AG04449 (cell line): ENCODE results near the gene EPAS1.

Experiments
- CTCF ChIA-PET: fragments of 350-600 bp; formaldehyde crosslinking; extraction: SDS; loops from one replicate; lab custom pipeline; 2021; ENCODE audit warnings: antibody characterized with exemption; lab: Yijun Ruan, JAX
- POLR2A ChIA-PET: fragments of 400-600, 350-600 bp; formaldehyde crosslinking; extraction: SDS; loops from one replicate; lab custom pipeline; 2020; ENCODE audit warnings: antibody characterized with exemption, inconsistent platforms; lab: Yijun Ruan, JAX
- DNase-seq: peaks from one replicate; pipeline ENCODE4 v3.0.0-alpha.2; 2010; ENCODE audit warnings: low read depth, low spot score
- H3K4me3 ChIP-seq: 2 replicates; pipeline ENCODE4 v1.5.1; 2011; ENCODE audit warnings: low read depth, mild to moderate bottlenecking, control low read depth, low read length
- TF ChIP-seq, protein P1 (sequence below): IDR thresholded peaks from one replicate; pipeline ENCODE4 v1.5.1; 2011; ENCODE audit warnings: mild to moderate bottlenecking, moderate library complexity, low read length, control low read depth, inconsistent platforms; ENCODE audit not compliant: insufficient read depth; ENCODE audit errors: missing control alignments

The EPAS1 gene

GRCh38 chr2:46296840-46297545 is at the start of gene EPAS1:
Gene EPAS1 (plus strand): TSS chr2:46297407. CDS start chr2:46297912, 505 bp downstream.
- peak within 1 kb of the TSS; percentile 83 for H3K4me3 ChIP-seq
- DNase-seq = no peak
- TF ChIP-seq, protein P1, sequence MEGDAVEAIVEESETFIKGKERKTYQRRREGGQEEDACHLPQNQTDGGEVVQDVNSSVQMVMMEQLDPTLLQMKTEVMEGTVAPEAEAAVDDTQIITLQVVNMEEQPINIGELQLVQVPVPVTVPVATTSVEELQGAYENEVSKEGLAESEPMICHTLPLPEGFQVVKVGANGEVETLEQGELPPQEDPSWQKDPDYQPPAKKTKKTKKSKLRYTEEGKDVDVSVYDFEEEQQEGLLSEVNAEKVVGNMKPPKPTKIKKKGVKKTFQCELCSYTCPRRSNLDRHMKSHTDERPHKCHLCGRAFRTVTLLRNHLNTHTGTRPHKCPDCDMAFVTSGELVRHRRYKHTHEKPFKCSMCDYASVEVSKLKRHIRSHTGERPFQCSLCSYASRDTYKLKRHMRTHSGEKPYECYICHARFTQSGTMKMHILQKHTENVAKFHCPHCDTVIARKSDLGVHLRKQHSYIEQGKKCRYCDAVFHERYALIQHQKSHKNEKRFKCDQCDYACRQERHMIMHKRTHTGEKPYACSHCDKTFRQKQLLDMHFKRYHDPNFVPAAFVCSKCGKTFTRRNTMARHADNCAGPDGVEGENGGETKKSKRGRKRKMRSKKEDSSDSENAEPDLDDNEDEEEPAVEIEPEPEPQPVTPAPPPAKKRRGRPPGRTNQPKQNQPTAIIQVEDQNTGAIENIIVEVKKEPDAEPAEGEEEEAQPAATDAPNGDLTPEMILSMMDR = no peak
- ChIA-PET POLR2A (interaction anchor here (0.6 to 2.5 kb wide), 47 partner anchors 9 to 304 kb away, joined by 3 to 17 read pairs (median 4); no protein-coding TSS in a partner anchor), CTCF (interaction anchor here (0.9 to 4.0 kb wide), 5 partner anchors 69 to 287 kb away, joined by 3 to 27 read pairs (median 7); no protein-coding TSS in a partner anchor)

DNA sequence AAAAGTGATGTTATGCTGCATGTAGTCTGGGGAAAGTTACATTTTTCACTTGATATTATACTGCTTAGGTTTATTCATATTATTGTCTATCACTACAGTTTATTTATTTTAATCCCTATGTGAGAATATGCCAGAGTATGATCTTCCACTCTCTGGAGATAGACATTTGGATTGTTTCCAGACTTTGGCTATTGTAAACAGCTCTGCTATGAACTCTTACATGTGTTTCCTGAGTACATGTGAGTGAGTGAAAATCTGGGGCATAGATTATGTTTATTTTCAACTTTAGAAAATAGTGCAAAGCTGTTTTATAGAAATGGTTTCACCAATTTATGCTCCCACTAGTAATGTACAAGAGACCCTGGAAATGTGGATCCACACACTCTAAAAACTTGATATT is 49.0 kb upstream of the EPAS1 start:
- ChIA-PET CTCF (interaction anchor here (1.0 to 1.4 kb wide), 2 partner anchors 9 to 60 kb away, joined by 3 to 4 read pairs; no protein-coding TSS in a partner anchor), POLR2A (no interaction called here)
- no peak overlapping the region for H3K4me3 ChIP-seq
- TF ChIP-seq, protein P1 = no peak
- no peak for DNase-seq

DNA sequence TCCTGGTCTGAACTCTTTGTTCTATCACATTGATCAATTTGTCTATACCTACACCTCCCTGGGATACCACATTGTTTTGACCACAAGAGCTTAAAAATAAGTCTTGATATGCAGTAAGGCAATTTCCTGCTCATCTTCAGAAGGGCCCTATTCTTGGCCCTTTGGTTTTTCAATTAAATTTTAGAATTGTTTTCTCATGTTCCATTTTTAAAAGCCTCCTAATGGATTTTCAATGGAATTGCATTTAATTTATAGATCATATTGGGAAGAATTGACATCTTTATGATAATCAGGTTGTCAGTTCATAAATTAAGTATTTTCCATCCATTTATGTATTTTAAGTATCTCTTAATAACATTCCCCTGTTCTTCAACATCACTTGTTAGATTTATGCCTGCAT is 47.6 kb upstream of the EPAS1 start:
- DNase-seq = no peak
- POLR2A ChIA-PET = no interaction called here
- H3K4me3 ChIP-seq = no peak overlapping the region
- CTCF ChIA-PET = interaction anchor here (1.4 kb wide), 1 partner anchor 10 kb away, joined by 4 read pairs; no protein-coding TSS in a partner anchor
- TF ChIP-seq, protein P1 = no peak

DNA sequence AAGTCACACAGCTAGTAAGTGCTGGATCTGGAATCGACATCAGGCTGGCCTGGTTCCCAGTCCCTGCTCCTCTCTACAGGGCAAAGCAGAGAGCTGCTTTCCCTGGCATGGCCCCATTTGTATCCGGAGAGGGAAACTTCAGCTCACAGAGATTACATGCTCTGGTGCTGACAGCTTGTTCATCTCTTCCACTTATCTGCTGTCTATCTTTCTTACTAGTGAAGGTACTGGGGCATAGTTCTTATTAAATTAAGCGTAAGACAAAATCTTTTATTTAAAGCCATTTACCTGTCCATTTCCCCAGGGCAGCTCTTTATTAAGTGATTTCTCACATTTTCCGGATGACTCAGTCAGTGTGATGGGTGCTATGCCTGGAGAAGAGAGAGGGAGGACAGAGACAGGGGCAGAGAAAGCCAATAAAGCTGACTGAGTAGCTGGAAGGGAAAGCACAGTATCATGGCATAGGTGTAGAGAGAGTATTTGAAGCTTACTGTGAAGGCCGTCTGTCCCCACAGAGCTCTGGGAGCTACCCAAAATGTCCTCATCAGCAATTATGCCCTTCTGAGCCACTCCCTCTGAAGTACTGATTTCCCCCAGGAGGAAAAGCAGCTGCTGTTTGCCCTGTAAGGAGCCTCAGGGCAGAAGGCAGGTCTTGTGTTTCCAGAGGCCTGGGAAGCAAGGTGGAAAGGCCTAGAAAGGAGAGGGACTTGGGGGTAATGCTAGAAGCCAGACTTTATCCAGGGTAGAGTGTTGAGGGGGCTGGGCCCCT is 44.1 kb upstream of the EPAS1 start:
- TF ChIP-seq, protein P1 = no peak
- no peak for DNase-seq
- no peak overlapping the region for H3K4me3 ChIP-seq
- ChIA-PET POLR2A (interaction anchor here (1.3 kb wide), 1 partner anchor 44 kb away, joined by 7 read pairs; the partner anchor contains the start of gene EPAS1), CTCF (no interaction called here)

DNA sequence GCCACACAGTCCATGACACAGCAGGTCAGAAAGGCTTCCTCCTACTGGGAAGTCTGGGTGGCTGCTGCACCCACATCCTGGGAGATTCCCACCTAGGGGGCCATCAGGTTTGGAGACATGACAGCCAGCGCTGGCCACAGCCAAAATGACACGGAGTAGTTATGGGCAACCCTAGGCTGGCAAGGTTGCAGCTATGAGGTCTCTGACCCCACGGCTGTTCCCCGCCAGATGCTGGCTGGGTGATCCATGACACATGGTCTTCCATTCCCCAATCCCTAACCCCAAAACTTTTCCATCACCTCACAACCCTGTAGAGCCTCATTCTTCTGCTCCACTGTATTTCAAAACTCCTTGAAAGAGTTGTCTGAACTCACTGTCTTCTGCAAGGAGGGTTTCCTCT is 42.7 kb upstream of the EPAS1 start:
- H3K4me3 ChIP-seq = no peak overlapping the region
- POLR2A ChIA-PET = no interaction called here
- no peak for DNase-seq
- CTCF ChIA-PET = no interaction called here
- TF ChIP-seq, protein P1 = no peak

GRCh38 chr2:46256563-46257142 is 40.6 kb upstream of the EPAS1 start:
- no peak for DNase-seq
- POLR2A ChIA-PET = no interaction called here
- no peak overlapping the region for H3K4me3 ChIP-seq
- TF ChIP-seq, protein P1 = no peak
- CTCF ChIA-PET = interaction anchor here (1.4 kb wide), 1 partner anchor 9 kb away, joined by 4 read pairs; no protein-coding TSS in a partner anchor
